ENCODE measurements around the gene DCTD. TPM values are rescaled to one million over a fixed set of nuclear protein-coding genes. Genes with fewer than 3 reads are reported as not detected.

Gene DCTD
- total RNA-seq, 1 donor from 2014 or later: 76.8 TPM

- POLR2A ChIA-PET: no interaction called here
- Mint-ChIP-seq H3K36me3 (ENCODE audit: low read depth) (peaks cover 97% of the 10 kb centered on the region), H3K9me3 (peaks cover 12% of the 10 kb centered on the region), H3K27ac (no peak overlapping the region), H3K4me1 (no peaks in the 10 kb centered on the region), H3K27me3 (no peaks in the 10 kb centered on the region), H3K4me3 (no peak overlapping the region)
- intact Hi-C loops (cut with micrococcal nuclease): no loop called here
- TF ChIP-seq CTCF (IDR thresholded peaks at IDR 0.05): no peak
- CTCF ChIA-PET: no interaction called here
- DNase-seq (no peak), ATAC-seq (ENCODE audit: low read depth) (no peak)
Measured at GRCh38 chr4:182888891-182889290, 28.3 kb downstream of the DCTD start.

- intact Hi-C loops (cut with micrococcal nuclease): no loop called here
- ATAC-seq (ENCODE audit: low read depth) (no peak), DNase-seq (no peak)
- Mint-ChIP-seq H3K36me3 (ENCODE audit: low read depth) (peaks cover 96% of the 10 kb centered on the region), H3K4me1 (no peaks in the 10 kb centered on the region), H3K4me3 (no peak overlapping the region), H3K27me3 (no peaks in the 10 kb centered on the region), H3K27ac (no peak overlapping the region), H3K9me3 (peaks cover 12% of the 10 kb centered on the region)
- ChIA-PET CTCF (no interaction called here), POLR2A (no interaction called here)
- no peak for TF ChIP-seq CTCF (IDR thresholded peaks at IDR 0.05)
Measured at GRCh38 chr4:182886768-182887167, 30.4 kb downstream of the DCTD start.

DNA sequence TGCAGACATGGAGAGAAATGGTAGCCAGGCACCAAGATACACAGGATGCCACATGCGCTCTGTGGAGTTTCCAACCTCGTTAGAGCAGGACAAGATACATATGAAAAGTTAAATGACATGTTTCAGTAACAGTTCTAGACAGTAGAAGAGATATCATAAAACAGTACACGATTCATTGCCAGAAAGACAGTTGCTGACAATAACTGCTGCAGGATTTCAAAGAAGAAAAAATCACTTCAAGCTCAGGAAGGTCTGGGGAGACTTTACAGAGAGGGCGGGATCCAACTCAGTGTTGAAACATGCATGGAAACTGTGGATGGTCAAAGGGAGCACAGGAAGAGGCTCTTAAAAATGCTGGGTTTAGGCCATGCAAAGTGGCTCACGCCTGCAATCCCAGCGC, 31.0 kb downstream of the DCTD start:
- H3K36me3 Mint-ChIP-seq (ENCODE audit: low read depth): peaks cover 93% of the 10 kb centered on the region
- no peaks in the 10 kb centered on the region for H3K27me3 Mint-ChIP-seq
- TF ChIP-seq CTCF (IDR thresholded peaks at IDR 0.05): no peak
- H3K4me1 Mint-ChIP-seq: no peaks in the 10 kb centered on the region
- no peak overlapping the region for H3K27ac Mint-ChIP-seq
- intact Hi-C loops (cut with micrococcal nuclease): no loop called here
- ChIA-PET CTCF (no interaction called here), POLR2A (no interaction called here)
- no peak for DNase-seq
- H3K9me3 Mint-ChIP-seq: peaks cover 12% of the 10 kb centered on the region
- ATAC-seq (ENCODE audit: low read depth): no peak
- H3K4me3 Mint-ChIP-seq: no peak overlapping the region

DNA sequence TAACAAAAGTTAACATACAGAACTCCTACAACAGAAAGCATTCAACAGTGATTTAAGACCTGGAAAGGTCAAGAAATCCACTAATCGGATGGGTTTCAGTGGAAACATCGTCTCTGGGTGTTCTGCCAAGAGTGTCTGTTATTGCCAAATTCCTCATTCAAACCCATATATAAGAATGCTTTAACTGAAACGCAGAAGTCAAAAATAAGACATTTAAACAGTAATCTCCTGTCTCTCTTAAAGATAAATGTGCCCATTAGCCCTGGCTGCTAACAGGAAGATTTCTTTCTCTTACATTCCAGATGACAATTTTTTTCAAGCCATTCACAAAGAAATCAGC, 31.5 kb downstream of the DCTD start:
- Mint-ChIP-seq H3K36me3 (ENCODE audit: low read depth) (peaks cover 93% of the 10 kb centered on the region), H3K27me3 (no peaks in the 10 kb centered on the region), H3K9me3 (peaks cover 12% of the 10 kb centered on the region), H3K4me1 (no peaks in the 10 kb centered on the region), H3K27ac (no peak overlapping the region), H3K4me3 (no peak overlapping the region)
- POLR2A ChIA-PET: no interaction called here
- no peak for TF ChIP-seq CTCF (IDR thresholded peaks at IDR 0.05)
- CTCF ChIA-PET: no interaction called here
- ATAC-seq (ENCODE audit: low read depth): no peak
- DNase-seq: no peak
- intact Hi-C loops (cut with micrococcal nuclease): no loop called here

DNA sequence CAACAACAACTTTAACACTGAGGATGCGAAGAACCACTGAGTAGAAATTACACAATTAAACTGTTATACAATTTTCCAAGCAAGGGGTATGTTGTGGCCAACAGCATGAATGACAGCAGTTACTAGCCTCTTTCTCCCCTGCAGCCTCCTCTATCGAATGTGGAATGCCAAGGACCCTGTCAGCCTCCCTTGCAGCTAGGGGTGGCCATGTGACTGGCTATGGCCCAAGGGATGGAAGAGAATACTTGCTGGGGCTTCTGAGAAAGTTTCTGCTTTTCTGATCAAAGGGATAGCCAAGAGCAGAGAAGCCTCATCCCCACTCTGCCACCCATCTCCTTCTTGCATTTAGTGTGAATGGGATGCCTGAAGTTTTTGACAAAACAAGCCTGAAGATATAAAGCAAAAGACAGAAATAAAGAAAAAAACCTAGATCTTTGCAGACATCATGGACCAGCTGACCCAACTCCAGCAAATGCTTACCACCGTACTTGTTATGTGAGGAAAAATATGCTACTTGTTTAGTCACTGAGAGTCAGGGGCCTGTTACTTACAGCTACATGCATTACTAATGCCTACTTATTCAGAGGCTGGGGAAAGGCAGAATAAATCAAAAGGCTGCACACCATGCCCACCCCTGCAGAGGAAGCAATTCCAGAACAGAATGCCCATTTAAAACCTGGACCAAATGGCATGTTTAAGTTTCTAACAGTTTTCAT, 32.0 kb downstream of the DCTD start:
- Mint-ChIP-seq H3K27ac (no peak overlapping the region), H3K36me3 (ENCODE audit: low read depth) (peaks cover 90% of the 10 kb centered on the region), H3K27me3 (no peaks in the 10 kb centered on the region), H3K4me1 (no peaks in the 10 kb centered on the region), H3K4me3 (no peak overlapping the region), H3K9me3 (peaks cover 12% of the 10 kb centered on the region)
- TF ChIP-seq CTCF (IDR thresholded peaks at IDR 0.05): no peak
- CTCF ChIA-PET: no interaction called here
- no peak for DNase-seq
- intact Hi-C loops (cut with micrococcal nuclease): no loop called here
- ATAC-seq (ENCODE audit: low read depth): no peak
- POLR2A ChIA-PET: no interaction called here
